IMR-90 (cell line): ENCODE results near the gene NCF2.

Experiments used
- CHD1 ChIP-seq: IDR thresholded peaks from 2 replicates; pipeline ENCODE4 v1.6.1; 2012; ENCODE audit warnings: low read depth, low read length, improper control_type of control experiment
- CTCF ChIP-seq: conservative IDR thresholded peaks from 2 replicates; pipeline ENCODE4 v1.5.1; 2012; ENCODE audit warnings: mild to moderate bottlenecking, low read depth, low read length, improper control_type of control experiment
- POLR2A ChIP-seq: IDR thresholded peaks from 2 replicates; pipeline ENCODE4 v1.6.1; 2012; ENCODE audit warnings: mild to moderate bottlenecking, low read depth, low read length
- RAD21 ChIP-seq: IDR thresholded peaks from 2 replicates; pipeline ENCODE4 v1.6.1; 2012; ENCODE audit warnings: low read length, improper control_type of control experiment
- SMC3 ChIP-seq: fragments of 150-350 bp; IDR thresholded peaks from 2 replicates; pipeline ENCODE4 v1.6.1; 2016; ENCODE audit warnings: low read depth, mild to moderate bottlenecking, antibody characterized with exemption, low read length, moderate library complexity

- TF ChIP-seq POLR2A, result no peak
- no peak for TF ChIP-seq CTCF
- TF ChIP-seq CHD1, result no peak
- no peak for TF ChIP-seq SMC3
- TF ChIP-seq RAD21, result no peak
These were observed 5.3 kb upstream of the NCF2 start for GRCh38 chr1:183595537-183595936.
